Measurements from ENCODE around the gene TRAPPC13.

- TF ChIP-seq REST (IDR thresholded peaks at IDR 0.05) (no peak), EGR1 (IDR thresholded peaks at IDR 0.05; ENCODE audit: low read depth in 2 of 2) (no peak), CTCF (IDR thresholded peaks at IDR 0.05; ENCODE audit: low read depth, low read length, missing input control) (no peak), GABPA (IDR thresholded peaks at IDR 0.05 in 1 of 2, conservative IDR thresholded peaks at IDR 0.05 in 1 of 2) (no peak), RAD21 (IDR thresholded peaks at IDR 0.05) (no peak)
These were observed 49.9 kb downstream of the TRAPPC13 start for GRCh38 chr5:65674749-65675148.
